ENCODE measurements around the gene MSL1.

Gene MSL1

GRCh38 chr17:40100419-40100668 lies 21.4 kb upstream of the MSL1 start, which contains the start of gene NR1D1 (continued):
- no peak for TF ChIP-seq CREB5 (CRISPR knock-in tag; IDR thresholded peaks at IDR 0.05; ENCODE audit: low read depth)

- TF ChIP-seq ARNTL (CRISPR knock-in tag; IDR thresholded peaks at IDR 0.05; ENCODE audit: borderline replicate concordance, low read depth) = peak; percentile 96
- TF ChIP-seq POU6F1 (CRISPR knock-in tag; IDR thresholded peaks at IDR 0.05; ENCODE audit: borderline replicate concordance, low read depth) = no peak
- TF ChIP-seq ZNF8 (CRISPR knock-in tag; IDR thresholded peaks at IDR 0.05) = no peak
- TF ChIP-seq ZNF70 (CRISPR knock-in tag; IDR thresholded peaks at IDR 0.05) = no peak
- peak; percentile 76 for ATAC-seq
Measured at GRCh38 chr17:40100669-40101366, 21.0 kb upstream of the MSL1 start.

GRCh38 chr17:40101367-40102210 lies 20.2 kb upstream of the MSL1 start:
- no peak for TF ChIP-seq SNAI2 (CRISPR knock-in tag; IDR thresholded peaks at IDR 0.05)
- no peak for TF ChIP-seq GLIS3 (CRISPR knock-in tag; IDR thresholded peaks at IDR 0.05)
- TF ChIP-seq RARB (CRISPR knock-in tag; IDR thresholded peaks at IDR 0.05) = no peak
- no peak for TF ChIP-seq ZNF70 (CRISPR knock-in tag; IDR thresholded peaks at IDR 0.05)
- TF ChIP-seq ESRRG (CRISPR knock-in tag; IDR thresholded peaks at IDR 0.05) = no peak
- TF ChIP-seq BACH2 (CRISPR knock-in tag; IDR thresholded peaks at IDR 0.05; ENCODE audit: borderline replicate concordance) = no peak
- TF ChIP-seq ZC3H10 (CRISPR knock-in tag; IDR thresholded peaks at IDR 0.05) = no peak
- ATAC-seq = no peak

GRCh38 chr17:40103071-40103661 lies 18.6 kb upstream of the MSL1 start:
- ATAC-seq = no peak
- TF ChIP-seq ZC3H10 (CRISPR knock-in tag; IDR thresholded peaks at IDR 0.05) (no peak), BACH2 (CRISPR knock-in tag; IDR thresholded peaks at IDR 0.05; ENCODE audit: borderline replicate concordance) (no peak), CREB5 (CRISPR knock-in tag; IDR thresholded peaks at IDR 0.05; ENCODE audit: low read depth) (no peak), ZNF565 (CRISPR knock-in tag; conservative IDR thresholded peaks at IDR 0.05; ENCODE audit: low read depth) (no peak), CSDC2 (CRISPR knock-in tag; IDR thresholded peaks at IDR 0.05) (no peak), TOX (CRISPR knock-in tag; IDR thresholded peaks at IDR 0.05; ENCODE audit: borderline replicate concordance) (no peak), ISL1 (CRISPR knock-in tag; IDR thresholded peaks at IDR 0.05) (no peak)

GRCh38 chr17:40103688-40104087 lies 18.1 kb upstream of the MSL1 start:
- ATAC-seq = no peak
- no peak for TF ChIP-seq TSHZ2 (CRISPR knock-in tag; IDR thresholded peaks at IDR 0.05)
